ENCODE measurements around the gene TMEM54. TPM values are rescaled to one million over a fixed set of nuclear protein-coding genes. Genes with fewer than 3 reads are reported as not detected.

Gene TMEM54
- total RNA-seq, 4 donors from 2014 or later, result 13.1 to 41.4 (median 26.3) TPM

GRCh38 chr1:32872192-32872460 is 29.1 kb downstream of the TMEM54 start:
- peaks cover 0 to 33% of the 10 kb centered on the region in 2 donors for H3K27me3 ChIP-seq
- H3K4me3 ChIP-seq, result peak overlapping the region in 1 of 4 donors; percentile 23
- TF ChIP-seq EP300 (IDR thresholded peaks at IDR 0.05) (no peak), CTCF (IDR thresholded peaks at IDR 0.05) (no peak), POLR2A (IDR thresholded peaks at IDR 0.05) (no peak)
- WGBS, 2 donors, result 46 to 50% methylated on average over 7 of the region's 7 CpGs
- DNase-seq (ENCODE audit: low spot score in 2 of 2), result no peak
- H3K36me3 ChIP-seq, result peaks cover 0 to 19% (median 0%) of the 10 kb centered on the region in 3 donors
- H3K4me1 ChIP-seq, result peaks cover 0 to 31% (median 9%) of the 10 kb centered on the region in 4 donors
- H3K27ac ChIP-seq, result no peak overlapping the region
- no peaks in the 10 kb centered on the region for H3K9me3 ChIP-seq

GRCh38 chr1:32871364-32872191 is 29.6 kb downstream of the TMEM54 start:
- Histone ChIP-seq H3K27ac (no peak overlapping the region), H3K4me1 (peaks cover 0 to 29% (median 9%) of the 10 kb centered on the region in 4 donors), H3K36me3 (peaks cover 0 to 24% (median 0%) of the 10 kb centered on the region in 3 donors), H3K27me3 (peaks cover 0 to 28% of the 10 kb centered on the region in 2 donors), H3K9me3 (no peaks in the 10 kb centered on the region), H3K4me3 (peak overlapping the region in 3 of 4 donors; percentile 14 to 52 (median 24))
- WGBS, 2 donors, result 38% methylated on average over 13 of the region's 13 CpGs
- DNase-seq (ENCODE audit: low spot score in 2 of 2), result no peak
- no peak for TF ChIP-seq CTCF (IDR thresholded peaks at IDR 0.05)
- no peak for TF ChIP-seq POLR2A (IDR thresholded peaks at IDR 0.05)
- no peak for TF ChIP-seq EP300 (IDR thresholded peaks at IDR 0.05)

GRCh38 chr1:32870615-32871363 is 30.4 kb downstream of the TMEM54 start, which contains the start of gene FNDC5:
Gene FNDC5, minus strand, starts transcription at chr1:32870912.
- no peaks in the 10 kb centered on the region for H3K9me3 ChIP-seq
- peaks cover 0 to 24% (median 0%) of the 10 kb centered on the region in 3 donors for H3K36me3 ChIP-seq
- DNase-seq (ENCODE audit: low spot score in 2 of 2), result no peak
- H3K4me1 ChIP-seq, result peaks cover 0 to 28% (median 9%) of the 10 kb centered on the region in 4 donors
- TF ChIP-seq CTCF (IDR thresholded peaks at IDR 0.05) (no peak), POLR2A (IDR thresholded peaks at IDR 0.05) (no peak), EP300 (IDR thresholded peaks at IDR 0.05) (no peak)
- H3K27me3 ChIP-seq, result peaks cover 0 to 25% of the 10 kb centered on the region in 2 donors
- H3K27ac ChIP-seq, result no peak within 1 kb of the TSS
- peak within 1 kb of the TSS; percentile 14 to 52 (median 29) for H3K4me3 ChIP-seq
- 2% methylated on average over 29 to 44 of the region's 99 CpGs for WGBS, 2 donors

- H3K27me3 ChIP-seq, result peaks cover 0 to 25% of the 10 kb centered on the region in 2 donors
- peaks cover 0 to 27% (median 0%) of the 10 kb centered on the region in 3 donors for H3K36me3 ChIP-seq
- no peak for TF ChIP-seq CTCF (IDR thresholded peaks at IDR 0.05)
- no peak for TF ChIP-seq POLR2A (IDR thresholded peaks at IDR 0.05)
- no peak for TF ChIP-seq EP300 (IDR thresholded peaks at IDR 0.05)
- H3K4me3 ChIP-seq, result peak overlapping the region in 1 of 4 donors; percentile 52
- H3K27ac ChIP-seq, result no peak overlapping the region
- peaks cover 0 to 28% (median 9%) of the 10 kb centered on the region in 4 donors for H3K4me1 ChIP-seq
- 61 to 67% methylated on average over 13 to 16 of the region's 16 CpGs for WGBS, 2 donors
- no peaks in the 10 kb centered on the region for H3K9me3 ChIP-seq
- DNase-seq (ENCODE audit: low spot score in 2 of 2), result no peak
Measured at GRCh38 chr1:32869923-32870614, 31.1 kb downstream of the TMEM54 start.
